Femur (tissue), 1 donor: Measurements from ENCODE around the gene EML5.
A peak's percentile ranks its signal among the peaks of the same experiment; 100 is the strongest.
"Not testable (repeated sequence)": the region's sequence is repeated elsewhere in the genome, so short reads cannot be mapped to it uniquely, and the experiment has no call there.

Source experiments
- DNase-seq: peaks from one replicate; pipeline ENCODE4 v3.0.0-alpha.2; 2017

Gene EML5

DNA sequence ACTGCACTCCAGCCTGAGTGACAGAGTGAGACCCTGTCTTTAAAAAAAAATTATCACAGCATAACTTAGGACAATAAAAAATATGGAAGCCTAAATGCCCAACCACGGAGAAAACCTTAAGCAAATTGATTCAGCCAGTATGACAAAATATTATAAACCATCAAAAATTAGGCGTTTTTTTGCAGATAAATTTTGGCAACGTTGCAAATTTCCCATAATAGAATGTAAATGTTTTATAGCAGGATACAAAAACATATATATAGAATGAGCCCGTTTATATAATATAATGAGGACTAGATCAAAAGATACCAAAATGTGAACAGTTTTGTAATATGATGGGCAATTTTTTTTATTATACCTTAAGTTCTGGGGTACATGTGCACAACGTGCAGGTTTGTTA lies 6.8 kb upstream of the EML5 start:
- no peak for DNase-seq

DNA sequence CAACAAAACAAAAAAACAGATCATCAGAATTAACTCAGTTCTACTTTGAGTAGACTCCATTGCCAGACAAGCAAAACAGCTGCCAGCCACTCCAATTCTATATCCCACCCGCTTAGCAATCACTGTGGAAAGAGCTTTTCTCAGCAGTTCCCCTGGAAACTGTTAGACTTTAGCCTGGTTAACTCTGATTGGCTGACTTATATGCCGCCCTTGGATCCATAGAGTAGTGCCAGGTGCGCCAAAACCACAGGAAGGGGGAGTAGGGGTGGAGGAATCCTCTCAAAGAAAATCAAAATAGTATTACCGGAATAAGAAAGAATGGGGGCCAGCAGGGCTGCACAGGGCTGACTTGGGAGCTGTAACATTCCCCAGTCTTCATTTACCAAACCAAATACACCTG lies 5.4 kb upstream of the EML5 start:
- DNase-seq, result no peak

DNA sequence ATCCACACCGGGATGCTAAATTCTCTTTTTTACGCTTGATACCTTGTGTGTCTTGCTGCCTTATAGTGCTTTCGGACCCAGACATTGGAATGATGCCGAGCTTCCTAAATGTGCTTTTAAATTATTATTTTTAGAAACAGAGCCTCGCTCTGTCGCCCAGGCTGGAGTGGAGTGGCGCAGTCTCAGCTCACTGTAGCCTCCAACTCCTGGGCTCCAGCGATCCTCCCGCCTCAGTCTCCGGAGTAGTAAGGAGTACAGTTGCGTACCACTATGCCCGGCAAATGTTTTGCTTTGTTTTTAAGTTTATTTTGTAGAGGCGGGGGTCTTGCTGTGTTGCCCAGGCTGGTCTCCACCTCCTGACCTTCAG lies 489 bp upstream of the EML5 start:
- no peak for DNase-seq

DNA sequence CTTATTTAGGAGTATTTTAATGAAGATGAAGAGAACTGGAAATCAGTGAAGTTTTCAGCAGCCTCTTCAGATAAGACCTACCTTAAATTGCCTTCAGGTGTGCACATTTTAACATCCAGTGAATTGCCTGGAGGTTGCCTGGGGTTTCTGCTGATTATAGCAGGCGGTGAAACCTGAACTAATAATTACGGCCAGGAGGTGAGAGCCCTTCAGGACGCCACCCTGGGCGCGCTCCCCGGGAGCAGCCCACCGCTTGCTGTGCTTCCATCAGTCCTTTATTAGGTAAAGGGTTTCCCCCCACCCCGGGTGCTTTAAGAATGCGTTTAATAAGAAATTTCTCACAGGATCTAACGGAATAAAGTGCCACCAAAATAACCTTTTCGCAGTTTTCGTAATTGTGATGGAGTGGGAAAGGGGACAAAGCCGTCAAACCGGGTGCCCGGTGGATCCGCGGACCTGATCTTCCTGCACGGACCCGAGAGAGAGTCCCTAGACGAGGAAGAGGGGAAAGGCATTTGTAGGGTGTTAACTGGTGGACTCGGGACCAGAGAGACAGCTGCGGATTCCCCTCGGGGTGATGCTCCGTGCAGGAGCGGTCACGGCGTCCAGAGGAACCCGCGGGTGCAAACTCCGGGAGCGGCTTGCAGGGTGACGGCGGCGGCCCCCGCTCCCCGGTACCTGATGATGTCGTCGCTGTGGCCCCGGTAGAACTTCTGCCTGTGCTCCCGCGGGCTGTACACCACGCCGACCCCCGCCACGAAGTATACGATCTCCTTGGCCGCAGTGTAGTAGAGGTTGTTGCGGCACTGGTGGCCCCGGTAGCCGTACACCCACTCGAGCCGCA lies 902 bp downstream of the EML5 start:
- peak; percentile 26 for DNase-seq

DNA sequence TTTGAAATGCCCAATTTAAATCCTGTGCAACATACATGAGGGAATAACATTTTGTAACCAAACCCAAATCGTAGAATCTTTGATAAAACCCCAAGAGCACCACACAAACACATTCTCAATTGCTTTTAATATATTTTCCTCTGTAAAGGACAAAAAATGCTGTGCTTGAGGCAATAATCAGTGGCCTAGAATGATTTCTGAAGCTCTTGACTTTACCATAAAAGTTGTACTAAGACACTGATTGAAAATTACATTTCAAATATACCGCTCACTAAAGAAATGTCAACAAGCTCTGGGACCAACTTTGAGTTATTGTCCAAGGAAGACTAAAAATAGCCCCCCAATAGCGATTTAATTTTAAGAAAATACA lies 1.5 kb downstream of the EML5 start:
- DNase-seq, result no peak

DNA sequence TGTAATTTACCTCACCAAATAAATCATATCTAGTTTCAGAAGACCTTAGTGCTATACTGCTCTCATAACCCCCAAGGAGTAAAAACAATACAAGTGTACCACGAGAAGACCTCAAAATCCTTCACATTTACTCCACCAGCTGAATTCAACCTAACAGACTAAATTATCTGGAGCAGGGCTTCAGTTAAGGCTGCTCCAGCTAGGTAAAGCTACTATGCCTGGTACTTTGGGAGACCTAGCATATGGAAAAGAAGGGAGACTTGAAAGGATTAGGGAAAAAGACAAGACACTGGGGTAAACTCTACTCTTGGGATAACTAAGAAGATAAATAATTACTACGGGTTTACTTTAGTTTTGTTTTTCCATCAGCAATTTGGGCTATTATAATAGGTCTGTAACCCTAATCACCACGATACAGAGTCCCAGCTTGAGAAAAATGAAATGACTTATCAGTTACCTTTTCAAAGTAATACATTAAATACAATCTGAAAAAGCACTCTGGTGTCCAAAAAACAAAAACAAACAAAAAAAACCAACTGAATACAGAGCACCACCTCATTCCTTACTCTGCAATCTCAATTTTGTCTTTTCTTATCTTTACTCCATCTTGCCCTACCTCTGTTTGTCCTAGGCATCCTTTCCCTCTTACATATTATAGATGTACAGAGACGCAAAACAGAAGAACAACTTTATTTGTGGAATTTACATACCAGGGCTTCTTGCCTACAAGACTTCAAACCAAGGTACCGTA lies 2.1 kb downstream of the EML5 start:
- no peak for DNase-seq

DNA sequence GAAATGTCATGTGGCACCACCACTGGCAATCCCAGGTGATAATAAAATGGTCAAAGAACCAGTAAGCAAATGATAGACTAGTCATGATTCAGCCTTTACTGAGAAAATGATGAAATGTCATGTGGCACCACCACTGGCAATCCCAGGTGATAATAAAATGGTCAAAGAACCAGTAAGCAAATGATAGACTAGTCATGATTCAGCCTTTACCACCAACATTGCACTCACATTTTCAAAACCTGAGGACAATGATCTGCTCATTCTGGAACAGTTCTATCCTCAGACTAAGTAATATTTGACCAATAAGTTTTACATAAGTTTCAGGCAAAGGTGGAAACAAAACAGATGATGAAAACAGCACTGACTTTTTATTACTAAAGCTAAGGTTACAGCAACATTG lies 3.2 kb downstream of the EML5 start:
- DNase-seq, result not testable (repeated sequence)

DNA sequence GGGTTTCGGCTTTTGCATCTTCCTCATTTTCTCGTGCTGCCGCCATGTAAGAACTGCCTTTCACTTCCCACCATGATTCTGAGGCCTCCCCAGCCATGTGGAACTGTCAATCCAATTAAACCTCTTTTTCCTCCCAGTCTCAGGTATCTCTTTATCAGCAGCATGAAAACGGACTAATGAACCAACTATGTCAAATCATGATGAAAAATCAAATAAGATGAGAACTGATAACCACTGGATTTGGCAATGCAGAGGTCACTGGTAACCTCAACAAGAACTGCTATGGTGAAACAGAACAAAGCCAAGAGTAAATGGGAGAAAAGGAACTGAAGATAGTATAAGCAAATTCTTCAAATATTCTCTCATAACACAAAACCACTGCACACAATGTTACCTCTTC lies 6.0 kb downstream of the EML5 start:
- DNase-seq, result no peak

DNA sequence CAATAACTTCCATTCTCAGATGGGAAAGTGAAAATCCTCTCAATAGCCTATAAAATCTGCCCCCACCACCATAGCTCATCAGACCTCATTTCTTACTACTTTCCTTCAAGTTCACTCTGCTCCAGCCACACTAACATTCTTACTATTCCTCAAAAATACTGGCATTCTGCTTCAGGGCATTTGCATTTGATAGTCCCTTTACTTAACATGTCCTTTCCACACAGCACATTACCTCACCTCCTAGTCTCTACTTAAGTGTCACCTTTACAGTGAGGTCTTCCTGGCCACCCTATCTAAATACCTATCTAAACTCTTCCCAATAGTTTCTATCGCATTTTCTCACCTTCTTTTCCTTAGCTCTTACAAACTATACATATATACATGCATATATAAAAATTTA lies 6.8 kb downstream of the EML5 start:
- no peak for DNase-seq

DNA sequence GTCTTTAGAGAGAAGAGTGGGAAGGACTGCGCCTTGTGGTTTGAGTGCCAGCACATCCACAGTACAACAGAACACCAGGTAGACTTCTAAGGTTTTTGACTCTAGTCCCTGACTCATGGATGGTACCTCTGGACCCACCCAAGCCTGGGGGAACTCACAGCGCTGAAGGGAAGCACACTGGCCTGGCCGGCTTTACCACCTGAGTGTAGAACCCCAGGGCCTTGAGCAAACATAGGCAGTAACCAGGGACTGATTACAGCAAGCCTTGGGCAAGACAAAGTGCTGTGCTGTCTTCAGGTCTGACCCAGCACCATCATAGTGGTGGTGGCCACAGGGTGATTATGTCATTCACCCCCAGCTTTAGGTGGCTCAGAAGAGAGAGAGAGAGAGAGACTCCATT lies 17.2 kb downstream of the EML5 start:
- DNase-seq, result no peak

DNA sequence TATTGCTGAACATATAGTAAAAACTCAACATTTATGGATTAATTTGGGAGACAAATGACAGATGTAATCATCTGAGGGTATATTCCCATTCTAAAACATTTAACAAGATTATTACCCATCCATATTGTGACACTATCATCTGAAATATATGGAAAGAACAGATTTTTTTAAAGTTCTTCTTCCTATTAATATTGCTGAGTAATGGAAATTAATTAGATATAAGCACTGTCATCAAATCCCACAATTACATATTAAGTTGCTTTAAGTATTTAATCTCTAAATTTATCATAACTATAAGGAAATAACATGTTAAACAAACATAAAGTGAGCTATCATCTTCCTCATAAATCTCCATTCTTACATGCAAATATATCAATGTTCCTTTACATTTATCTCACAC lies 22.0 kb downstream of the EML5 start:
- no peak for DNase-seq

DNA sequence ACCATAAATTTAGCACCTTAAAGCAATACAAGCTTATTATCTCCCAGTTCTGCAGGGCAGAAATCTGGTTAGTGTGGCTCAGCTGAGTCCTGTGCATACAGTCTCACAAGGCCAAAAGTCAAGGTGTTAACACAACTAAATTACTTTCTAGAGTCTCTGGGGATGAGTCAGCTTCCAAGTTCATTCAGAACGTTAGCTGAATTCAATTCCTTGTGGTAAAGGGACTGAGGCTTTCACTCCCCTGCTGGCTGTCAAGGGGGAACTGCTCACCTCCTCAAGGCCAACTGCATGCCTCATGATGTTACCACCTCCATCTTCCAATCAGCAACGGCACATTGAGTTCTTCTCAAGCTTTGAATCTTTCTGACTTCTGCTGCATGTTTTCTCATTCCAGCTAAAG lies 27.6 kb downstream of the EML5 start:
- no peak for DNase-seq

DNA sequence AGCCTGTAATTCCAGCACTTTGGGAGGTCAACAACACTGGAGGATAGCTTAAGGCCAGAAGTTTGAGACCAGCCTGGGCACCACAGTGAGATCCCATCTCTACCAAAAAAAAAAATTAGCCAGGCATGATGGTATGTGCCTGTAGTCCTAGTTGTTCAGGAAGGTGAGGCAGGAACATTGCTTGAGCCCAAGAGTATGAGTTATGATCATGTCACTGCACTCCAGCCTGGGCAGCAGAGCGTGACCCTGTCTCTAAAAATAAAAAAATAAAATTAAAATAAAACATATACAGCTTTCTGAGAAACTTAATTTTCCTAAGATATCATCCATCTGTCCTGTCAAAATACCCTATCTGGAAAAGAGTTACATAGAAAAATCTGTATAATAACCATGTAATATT lies 38.9 kb downstream of the EML5 start:
- DNase-seq, result no peak

DNA sequence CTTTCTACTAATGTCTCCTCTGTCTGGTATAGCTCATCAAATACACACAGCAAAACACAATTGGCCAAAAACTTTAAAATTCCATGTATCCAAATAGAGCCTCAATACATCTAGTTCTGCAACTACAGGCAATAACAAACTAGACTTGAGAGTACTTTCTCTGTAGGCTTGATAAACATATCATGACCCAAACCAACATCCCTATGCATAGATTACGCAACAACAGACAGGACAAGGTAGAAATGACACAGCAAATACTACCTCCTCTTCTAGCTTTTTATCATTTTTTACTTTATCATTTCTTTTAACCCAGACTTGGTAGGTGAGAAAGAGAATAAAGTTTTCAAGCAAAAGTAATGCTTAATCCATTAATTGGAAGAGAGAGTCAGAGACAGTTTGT lies 41.8 kb downstream of the EML5 start:
- DNase-seq, result no peak

DNA sequence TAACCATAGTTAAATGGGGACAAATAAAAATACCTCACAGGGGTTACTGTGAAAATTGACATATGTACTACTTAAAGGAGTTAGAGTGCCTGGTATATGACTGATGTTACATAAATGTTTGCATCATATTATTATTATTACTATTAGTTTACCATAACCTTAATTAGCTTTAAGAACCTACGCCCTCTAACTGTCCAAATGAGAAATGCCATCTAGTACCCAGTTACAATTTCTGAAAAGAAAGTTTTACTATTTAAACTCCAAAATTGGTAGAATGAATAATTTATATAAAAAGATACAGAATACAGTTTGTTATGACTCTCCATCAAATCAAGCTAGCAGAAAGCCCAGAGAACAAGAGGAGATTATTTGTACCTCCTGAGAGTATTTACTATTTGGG lies 42.3 kb downstream of the EML5 start:
- no peak for DNase-seq

DNA sequence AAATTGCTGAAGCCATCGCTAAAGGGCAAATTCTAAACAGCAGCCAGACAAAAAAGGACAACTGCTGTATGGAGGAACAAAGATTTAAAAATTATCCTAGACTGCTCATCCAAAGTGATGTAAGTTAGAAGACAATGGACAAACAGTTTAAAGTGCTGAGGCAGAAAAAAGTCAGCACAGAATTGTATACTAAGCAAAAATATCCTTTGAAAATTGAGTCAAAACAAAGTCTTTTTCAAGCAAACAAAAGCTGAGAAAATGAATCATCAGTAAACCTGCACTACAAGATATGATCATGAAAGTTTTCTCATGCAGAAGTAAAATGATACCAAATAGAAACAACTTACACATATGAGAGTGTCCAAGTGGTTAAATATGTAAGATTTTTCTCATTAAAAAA lies 43.6 kb downstream of the EML5 start:
- no peak for DNase-seq

DNA sequence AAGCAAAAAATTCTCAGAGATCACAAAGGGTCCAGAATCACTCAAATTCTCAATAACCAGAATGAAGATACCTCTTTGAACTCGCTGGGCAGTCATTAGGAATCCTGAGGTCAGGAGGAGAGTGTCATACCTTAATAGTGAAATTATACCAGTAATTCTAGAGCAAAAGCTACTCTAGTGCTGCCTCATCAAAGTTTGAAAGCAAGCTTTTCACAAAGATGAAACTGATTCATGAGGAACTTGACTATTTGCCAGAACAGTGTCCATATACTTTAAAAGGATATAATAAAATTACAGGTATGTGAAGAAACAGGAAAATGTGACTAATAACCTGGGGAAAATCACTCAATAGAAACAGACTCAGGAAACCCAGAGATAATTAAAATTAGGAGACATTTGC lies 44.5 kb downstream of the EML5 start:
- DNase-seq, result no peak

DNA sequence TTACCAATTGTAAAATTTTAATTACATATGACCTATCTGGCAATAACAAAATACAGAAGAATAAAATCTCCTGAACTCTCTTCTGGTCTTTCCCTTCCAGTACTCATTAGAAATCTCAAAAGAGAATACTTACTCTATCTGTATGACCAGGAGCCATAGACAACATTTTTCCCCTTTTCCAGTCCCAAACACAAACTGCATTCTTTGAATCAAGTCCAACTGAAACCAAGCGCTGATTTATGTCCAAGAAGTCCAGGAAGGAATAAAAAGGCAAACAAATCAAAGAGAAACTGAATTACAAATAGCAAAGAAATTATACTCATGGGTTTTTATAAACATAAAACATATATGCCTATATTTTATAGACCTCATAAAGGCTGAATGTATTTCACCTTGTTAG lies 46.7 kb downstream of the EML5 start:
- DNase-seq, result no peak

DNA sequence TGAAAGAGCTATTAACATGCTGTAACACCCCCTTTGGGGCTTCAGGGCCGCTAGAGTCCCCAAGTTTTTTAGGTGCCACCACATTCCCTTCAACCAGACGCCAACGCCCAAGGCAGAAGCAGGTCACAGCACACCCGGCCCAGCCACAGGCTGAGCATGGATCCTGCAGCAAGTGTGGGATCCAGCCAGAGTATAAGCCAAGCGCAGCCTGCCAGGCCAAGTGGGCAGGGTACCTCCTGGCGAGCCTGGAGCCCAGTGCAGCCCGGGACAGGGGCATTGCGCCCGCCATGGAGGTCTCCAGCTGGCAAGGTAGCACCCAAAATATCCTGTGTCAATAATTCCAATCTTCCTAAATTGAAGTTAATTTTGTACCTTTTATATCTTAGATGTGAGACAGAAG lies 55.5 kb downstream of the EML5 start:
- DNase-seq, result no peak

DNA sequence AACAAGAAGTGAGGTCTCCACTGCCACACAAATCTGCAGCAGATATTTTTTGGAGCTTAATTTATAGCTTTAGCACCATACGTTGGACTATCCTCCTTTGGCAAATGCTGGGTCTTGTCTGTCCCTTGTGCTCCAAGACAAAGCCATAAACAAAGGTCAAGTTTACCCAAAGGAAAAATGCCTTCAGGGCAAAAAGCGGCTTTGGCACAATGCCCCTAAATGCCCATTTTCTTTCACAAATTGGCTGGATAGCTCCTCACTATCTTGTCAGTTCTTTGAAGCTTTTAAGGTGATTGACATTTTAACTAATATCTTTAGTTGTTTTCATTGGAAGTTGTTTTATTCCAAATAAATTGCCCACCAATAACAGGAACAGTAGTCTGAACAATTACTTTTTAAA lies 59.6 kb downstream of the EML5 start:
- no peak for DNase-seq

DNA sequence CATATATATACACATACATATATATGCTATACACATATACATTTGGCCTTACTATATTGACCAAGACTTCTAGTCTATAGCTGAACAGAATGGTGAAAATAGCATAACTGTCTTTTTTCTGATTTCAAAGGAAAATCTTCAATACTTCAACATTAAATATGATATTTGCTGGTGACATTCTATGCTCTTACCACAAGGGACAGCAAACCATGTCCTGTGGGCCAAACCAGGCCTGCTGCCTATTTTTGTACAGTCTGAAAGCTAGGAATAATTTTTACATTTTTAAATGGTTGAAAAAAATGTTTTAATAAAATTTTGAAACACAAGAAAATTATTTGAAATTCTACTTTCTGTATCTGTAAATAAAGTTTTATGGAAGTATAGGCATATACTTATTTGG lies 63.6 kb downstream of the EML5 start:
- DNase-seq, result no peak

DNA sequence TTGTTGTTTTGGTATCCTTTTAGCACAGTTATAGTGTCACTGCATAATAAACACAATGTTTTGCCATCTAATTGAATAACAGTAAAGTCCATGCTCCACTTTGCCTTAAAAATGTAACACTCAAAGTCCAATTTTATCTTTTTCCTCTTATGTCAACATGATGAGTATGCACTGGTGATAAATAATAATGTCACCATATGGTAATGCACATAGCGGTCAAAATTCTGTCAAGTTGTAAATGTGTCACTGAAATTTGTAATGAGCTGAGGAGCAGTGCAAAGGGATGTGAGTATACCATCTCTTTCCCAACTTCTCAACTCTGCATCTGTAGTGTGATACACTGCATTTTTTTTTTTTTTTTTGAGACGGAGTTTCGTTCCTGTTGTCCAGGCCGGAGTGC lies 65.7 kb downstream of the EML5 start:
- no peak for DNase-seq

DNA sequence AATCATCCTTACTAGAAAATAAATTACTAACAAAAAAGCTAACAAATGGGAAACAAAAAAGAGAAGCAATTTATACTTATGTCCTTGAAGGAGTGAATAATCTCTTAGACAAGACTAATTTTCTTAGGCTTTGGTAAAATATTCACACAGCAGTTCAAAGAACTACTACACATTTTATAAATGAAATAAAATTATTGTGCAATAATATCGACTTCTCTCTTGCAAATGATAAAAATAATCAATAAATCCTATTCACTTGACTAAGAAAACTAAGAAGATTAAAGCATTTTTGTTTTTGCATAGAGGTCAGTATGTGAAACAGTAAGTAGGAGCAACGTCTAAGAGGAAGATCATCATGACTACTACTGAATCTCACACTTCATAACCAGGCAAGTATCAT lies 82.0 kb downstream of the EML5 start:
- DNase-seq, result no peak

DNA sequence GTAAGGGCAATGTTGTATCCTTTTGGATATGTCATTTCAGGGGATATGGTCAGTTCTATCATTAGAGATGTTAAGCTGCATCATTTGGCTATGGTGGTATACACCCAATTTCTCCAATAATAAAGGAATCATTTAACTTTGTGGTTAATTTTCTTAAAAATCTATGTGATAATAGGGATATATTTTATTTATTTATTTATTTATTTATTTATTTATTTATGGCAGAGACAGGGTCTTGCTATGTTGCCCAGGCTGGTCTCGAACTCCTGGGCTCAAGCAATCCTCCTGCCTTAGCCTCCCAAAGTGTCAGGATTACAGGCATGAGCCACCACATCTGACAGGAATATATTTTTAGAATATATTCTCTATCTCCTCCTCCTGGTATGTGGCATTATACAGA lies 85.7 kb downstream of the EML5 start:
- no peak for DNase-seq

DNA sequence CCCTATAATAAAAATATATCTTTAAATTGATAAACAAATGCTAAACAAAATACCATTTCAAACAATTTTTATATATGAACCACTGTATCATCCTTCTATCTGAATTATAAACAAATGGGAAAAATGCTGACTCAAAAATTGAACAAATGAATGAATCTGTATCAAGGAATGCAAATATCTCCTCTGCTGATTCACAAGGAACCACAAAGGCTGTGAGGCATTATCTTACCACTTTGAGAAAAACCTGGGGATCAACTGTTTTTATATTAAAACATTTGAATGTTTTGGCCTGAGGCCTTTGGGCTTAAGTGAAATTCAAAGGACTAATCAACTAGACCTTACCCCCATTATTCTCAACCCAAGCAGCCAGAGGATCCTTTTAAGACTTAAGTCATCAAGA lies 86.3 kb downstream of the EML5 start:
- DNase-seq, result no peak
